GM19328 (cell line): ENCODE results near the gene BICD1.

Experiments
- ATAC-seq: cut with Tn5 transposase; IDR thresholded peaks from one replicate; pipeline ENCODE4 v1.9.1; 2021; ENCODE audit warnings: mild to moderate bottlenecking, moderate library complexity; ENCODE audit not compliant: unreplicated experiment

Gene BICD1

DNA sequence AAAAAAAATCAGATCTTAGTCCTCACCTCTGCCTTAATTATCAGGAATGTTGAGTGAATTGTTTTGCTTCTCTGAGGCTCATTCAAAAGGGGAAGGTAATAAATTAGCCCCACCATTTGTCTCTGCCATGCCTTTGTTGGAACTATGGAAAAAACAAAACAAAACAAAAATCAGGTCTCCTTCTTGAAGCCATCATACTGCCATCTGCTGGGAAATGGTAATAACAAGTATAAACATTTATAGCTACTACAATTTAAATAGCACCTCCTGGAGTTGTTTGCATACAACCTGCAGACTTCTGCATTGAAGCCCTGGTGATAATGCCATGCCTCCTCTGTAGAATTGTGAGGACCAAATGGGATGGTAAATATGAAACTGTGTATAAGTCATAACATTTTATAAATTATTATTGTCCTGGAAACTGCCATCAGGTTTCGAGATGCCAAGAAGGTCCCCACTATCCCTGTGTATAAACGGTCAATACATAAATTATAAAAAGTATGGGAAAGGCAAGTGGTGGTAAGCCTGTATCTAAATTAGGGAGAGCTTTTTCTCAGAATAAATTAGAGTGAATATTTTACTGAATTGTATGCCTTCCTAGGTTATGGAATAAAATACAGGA is 205.5 kb downstream of the BICD1 start:
- no peak for ATAC-seq

- ATAC-seq, result no peak
These were observed 215.7 kb downstream of the BICD1 start for GRCh38 chr12:32322354-32322753.

GRCh38 chr12:32331133-32331532 is 224.5 kb downstream of the BICD1 start:
- no peak for ATAC-seq

DNA sequence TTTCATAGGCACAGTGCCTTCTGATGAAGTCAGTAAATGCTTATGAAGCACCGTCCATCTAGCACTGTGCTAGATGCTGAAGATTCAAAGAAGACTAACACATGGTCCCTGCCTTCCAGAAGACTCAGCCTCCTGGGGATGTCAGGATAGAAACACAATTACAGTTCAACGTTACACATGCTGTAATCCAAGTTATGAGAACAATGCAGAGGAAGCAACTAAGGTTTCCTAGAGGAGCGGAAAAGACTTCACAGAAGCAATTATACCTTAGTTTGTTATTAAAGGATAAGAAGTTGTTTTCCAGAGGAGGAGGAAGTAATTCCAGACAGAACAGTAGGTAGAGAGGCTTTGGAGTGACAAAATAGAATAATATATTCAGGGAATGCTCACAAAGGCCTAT is 225.8 kb downstream of the BICD1 start:
- ATAC-seq, result no peak

GRCh38 chr12:32334371-32334777 is 227.7 kb downstream of the BICD1 start:
- ATAC-seq, result no peak

- no peak for ATAC-seq
These were observed 229.6 kb downstream of the BICD1 start for GRCh38 chr12:32336261-32336660.

DNA sequence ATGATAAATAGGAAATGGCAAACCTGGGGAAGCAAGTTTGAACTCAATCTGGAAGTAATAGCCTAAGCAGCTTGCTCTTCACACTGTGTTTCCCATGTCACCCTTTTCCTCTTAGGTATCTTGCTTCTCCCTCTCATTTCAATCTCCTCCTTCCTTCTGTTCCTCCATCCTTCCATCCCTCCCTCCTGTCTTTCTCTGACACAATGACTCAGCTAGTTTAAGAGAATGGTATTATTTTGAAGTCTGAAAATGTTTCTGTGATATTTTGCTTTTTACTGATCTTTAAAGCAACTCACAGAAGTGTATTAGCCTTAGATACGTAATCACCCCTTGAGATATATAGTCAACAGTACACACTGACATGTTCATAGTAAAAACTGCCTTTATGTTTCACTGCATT is 236.8 kb downstream of the BICD1 start:
- no peak for ATAC-seq

GRCh38 chr12:32344047-32344446 is 237.4 kb downstream of the BICD1 start:
- no peak for ATAC-seq

- ATAC-seq, result no peak
These were observed 246.9 kb downstream of the BICD1 start for GRCh38 chr12:32353540-32353939.

DNA sequence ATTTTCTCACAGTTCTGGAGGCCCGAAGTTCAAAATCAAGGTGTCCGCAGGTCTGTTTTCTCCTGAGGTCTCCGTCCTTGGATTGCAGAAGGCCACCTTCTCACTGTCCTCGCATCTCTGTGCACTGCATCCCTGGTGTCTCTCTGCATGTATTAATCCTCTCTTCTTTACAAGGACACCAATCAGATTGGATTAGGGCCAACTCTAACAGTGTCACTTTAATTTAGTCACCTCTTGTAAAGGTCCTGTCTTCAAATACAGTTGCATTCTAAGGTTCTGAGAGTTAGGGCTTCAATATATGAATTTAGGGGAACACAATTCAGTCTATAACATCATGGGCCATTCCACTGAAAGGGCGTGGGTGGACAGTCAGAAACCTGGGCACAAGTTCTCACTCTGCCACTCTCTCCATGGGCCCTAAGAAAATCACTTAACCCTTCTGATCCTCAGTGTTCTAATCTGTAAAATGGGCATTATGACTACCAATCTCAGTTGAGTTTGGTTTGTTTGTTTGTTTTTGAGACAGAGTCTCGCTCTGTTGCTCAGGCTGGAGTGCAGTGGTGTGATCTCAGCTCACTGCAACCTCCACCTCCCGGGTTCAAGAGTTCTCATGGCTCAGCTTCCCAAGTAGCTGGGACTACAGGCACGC is 251.1 kb downstream of the BICD1 start:
- no peak for ATAC-seq

GRCh38 chr12:32360956-32361355 is 254.3 kb downstream of the BICD1 start:
- ATAC-seq, result no peak

DNA sequence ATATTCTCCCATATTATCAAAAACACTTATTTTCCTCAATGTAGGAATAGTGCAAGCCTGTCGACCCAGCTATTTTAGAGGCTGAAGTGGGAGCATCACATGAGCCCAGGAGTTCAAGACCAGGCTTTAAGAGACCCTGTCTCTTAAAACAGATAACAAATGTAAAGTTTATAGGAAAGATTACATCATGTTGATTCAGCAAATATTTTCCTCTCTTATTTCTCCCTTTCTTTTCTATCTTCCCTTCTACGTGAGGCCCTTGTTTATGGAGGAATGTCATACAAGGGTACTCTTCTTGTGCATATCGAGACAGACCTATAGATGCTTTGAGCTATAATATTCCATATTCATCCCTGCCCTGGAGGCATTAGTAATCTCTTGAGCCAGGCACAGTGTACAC is 256.2 kb downstream of the BICD1 start:
- no peak for ATAC-seq

DNA sequence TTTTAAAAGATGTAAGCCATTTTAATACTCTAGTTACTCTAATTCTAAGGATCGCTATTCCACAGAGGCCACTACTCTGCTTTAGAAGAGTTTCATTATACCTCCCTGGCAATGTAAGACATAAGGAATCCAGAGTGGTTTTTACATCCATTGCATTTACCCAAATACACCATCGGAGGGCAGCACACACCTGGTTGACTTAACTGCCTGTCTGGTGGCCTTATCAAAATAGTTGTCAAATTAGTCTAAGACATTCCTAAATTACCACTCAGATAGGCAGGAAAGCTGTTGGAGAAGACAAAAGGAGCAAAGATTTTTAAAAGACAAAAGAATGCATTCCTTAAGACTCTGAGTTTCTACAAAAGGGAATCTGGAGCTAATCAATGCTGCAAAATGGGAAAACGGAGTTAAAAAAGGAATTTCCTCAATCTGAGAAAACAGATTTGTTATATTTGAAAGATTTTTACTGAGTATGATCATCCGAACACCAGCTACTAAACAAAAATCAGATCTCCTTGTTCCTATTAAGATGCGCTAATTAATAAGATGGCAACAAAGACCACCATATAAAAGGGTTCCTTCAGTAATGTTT is 258.9 kb downstream of the BICD1 start:
- ATAC-seq, result no peak

- ATAC-seq, result no peak
These were observed 260.1 kb downstream of the BICD1 start for GRCh38 chr12:32366714-32367113.

DNA sequence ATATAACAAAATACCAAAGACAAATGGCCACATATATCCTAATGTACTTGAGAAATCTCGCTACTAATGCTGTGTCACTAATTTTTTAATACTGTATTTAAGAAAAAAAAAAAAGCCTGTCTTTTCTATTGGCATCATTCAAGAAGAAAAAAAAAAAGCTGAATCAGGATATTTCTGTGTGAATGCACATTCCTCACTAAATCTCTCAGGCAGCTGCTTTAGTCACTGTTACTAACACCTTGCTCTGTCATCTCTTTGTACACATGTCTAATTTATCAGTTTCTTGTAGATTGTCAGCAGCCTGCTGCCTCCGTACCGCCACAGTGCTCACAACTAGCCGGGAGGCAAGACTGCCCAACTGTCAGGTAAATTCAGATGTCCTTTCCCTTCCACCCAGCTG is 260.7 kb downstream of the BICD1 start:
- ATAC-seq, result no peak

DNA sequence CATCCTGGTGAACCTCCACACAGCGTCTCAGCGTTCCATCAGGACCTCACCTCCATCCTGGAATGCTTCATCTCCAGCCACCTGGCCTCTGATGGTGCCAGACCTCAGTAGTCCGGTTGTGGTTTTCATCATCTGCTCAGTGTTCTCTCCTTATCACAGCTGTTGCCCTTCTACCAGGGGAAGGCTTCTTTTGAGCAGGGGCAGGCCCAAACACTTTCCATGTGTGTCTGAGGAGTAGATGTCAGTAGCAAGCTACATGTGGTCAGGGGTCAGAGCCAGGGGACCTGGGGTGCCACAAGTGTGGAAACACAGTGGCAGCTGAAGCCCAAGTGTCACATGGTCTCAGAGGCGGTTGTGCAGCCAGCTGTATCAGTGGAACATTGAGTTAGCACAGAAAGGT is 262.6 kb downstream of the BICD1 start:
- no peak for ATAC-seq

DNA sequence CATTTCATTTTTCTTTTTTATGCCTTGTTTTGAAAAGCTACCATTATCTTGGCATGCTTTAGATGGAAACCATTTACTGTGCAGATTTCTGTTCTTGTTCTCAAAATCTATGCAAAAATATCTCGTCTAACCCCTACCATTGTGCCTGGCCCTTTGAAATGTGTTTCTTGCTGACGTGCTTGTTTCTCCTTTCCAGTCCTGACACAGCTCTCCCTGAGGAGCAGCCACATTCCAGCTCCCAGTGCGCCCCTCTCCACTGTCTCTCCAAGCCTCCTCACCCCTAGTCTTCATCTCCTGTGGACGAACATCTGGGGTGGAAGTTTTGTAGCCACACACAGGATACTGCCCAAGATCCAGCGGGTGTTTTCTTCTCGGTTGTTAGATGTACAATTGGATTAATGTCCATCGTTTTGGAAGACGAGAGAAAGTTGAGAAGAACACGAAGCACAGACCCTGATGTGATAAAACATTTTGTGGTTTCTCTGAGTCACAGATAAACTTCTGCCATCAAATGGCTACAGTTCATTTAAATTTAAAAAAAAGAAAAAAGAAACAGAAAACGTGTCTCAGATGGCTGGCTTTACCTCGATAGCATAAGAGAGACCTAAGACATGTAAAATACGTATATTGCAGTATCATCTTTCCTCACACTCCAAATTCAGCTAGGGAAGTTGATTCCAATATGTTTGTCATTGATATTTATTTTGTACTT is 270.9 kb downstream of the BICD1 start:
- ATAC-seq, result no peak

GRCh38 chr12:32379213-32379612 is 272.6 kb downstream of the BICD1 start:
- ATAC-seq, result no peak

DNA sequence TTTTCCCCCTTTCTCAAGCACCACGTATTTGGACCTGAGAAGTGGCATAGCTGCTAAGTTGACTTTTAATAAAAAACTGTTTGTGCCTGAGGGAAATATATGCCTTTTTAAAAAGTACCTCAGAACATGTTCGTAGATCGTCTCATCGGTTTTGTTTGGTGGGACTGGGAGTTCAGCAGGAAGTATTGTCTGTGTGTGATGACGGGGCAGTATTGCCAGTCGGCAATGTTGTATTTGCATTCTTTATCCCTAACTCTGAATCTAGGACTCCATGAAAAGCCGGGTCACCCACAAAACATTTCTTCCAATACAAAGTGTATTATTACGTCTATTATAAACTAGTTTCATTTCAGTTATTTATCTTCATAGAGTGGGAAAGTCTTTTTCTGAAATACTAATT is 273.0 kb downstream of the BICD1 start:
- no peak for ATAC-seq

GRCh38 chr12:32382226-32382625 is 275.6 kb downstream of the BICD1 start:
- no peak for ATAC-seq

GRCh38 chr12:32390572-32391219 is 284.0 kb downstream of the BICD1 start:
- no peak for ATAC-seq
